GM12891 (cell line): Measurements from ENCODE around the gene CIDEC.

Experiments used
- POLR2A ChIP-seq: IDR thresholded peaks from 2 replicates; pipeline ENCODE4 v1.6.1; 2011; ENCODE audit warnings: low read depth, low read length, control low read depth
- POLR2AphosphoS5 ChIP-seq: IDR thresholded peaks from 2 replicates; pipeline ENCODE4 v1.6.1; 2011; ENCODE audit warnings: low read depth, low read length, control low read depth
- POU2F2 ChIP-seq: IDR thresholded peaks from 2 replicates; pipeline ENCODE4 v1.6.1; 2011; ENCODE audit warnings: low read depth, mild to moderate bottlenecking, control low read depth, low read length, moderate library complexity
- SPI1 ChIP-seq: IDR thresholded peaks from 2 replicates; pipeline ENCODE4 v1.6.1; 2011; ENCODE audit warnings: low read depth, low read length, control low read depth

- TF ChIP-seq POLR2A = no peak
- TF ChIP-seq POLR2AphosphoS5 = no peak
- no peak for TF ChIP-seq SPI1
- no peak for TF ChIP-seq POU2F2
These were observed 32.4 kb upstream of the CIDEC start for GRCh38 chr3:9912294-9912935.
